H9 (cell line): ENCODE measurements around the gene SPAG7. TPM values are rescaled to one million over a fixed set of nuclear protein-coding genes. Genes with fewer than 3 reads are reported as not detected.

Source experiments
- DNase-seq: peaks from one replicate; pipeline ENCODE4 v3.0.0-alpha.2; 2017
- H2AFZ ChIP-seq: one replicate; pipeline ENCODE4 v1.6.1; 2013; ENCODE audit warnings: mild to moderate bottlenecking, low read length, control low read depth, moderate library complexity
- H2AK5ac ChIP-seq: 2 replicates; pipeline ENCODE4 v1.6.1; 2013; ENCODE audit warnings: low read length, control low read depth, mixed read lengths; ENCODE audit not compliant: insufficient read length
- H2BK120ac ChIP-seq: one replicate; pipeline ENCODE4 v1.6.1; 2013; ENCODE audit warnings: low read depth, mild to moderate bottlenecking, low read length, control low read depth, inconsistent platforms; ENCODE audit not compliant: poor library complexity, severe bottlenecking
- H2BK12ac ChIP-seq: 2 replicates; pipeline ENCODE4 v1.6.1; 2013; ENCODE audit warnings: low read length, control low read depth, mixed read lengths, low read depth; ENCODE audit not compliant: insufficient read length
- H2BK15ac ChIP-seq: 2 replicates; pipeline ENCODE4 v1.6.1; 2013; ENCODE audit warnings: low read depth, low read length, control low read depth
- H2BK20ac ChIP-seq: one replicate; pipeline ENCODE4 v1.6.1; 2013; ENCODE audit warnings: low read depth, mild to moderate bottlenecking, low read length, control low read depth, inconsistent platforms; ENCODE audit not compliant: poor library complexity, severe bottlenecking
- H2BK5ac ChIP-seq: 2 replicates; pipeline ENCODE4 v1.6.1; 2013; ENCODE audit warnings: low read length, control low read depth, mixed read lengths; ENCODE audit not compliant: insufficient read length
- H3K14ac ChIP-seq: 2 replicates; pipeline ENCODE4 v1.6.1; 2013; ENCODE audit warnings: low read length, control low read depth; ENCODE audit not compliant: insufficient read depth
- H3K18ac ChIP-seq: 2 replicates; pipeline ENCODE4 v1.6.1; 2013; ENCODE audit warnings: low read depth, mild to moderate bottlenecking, mixed read lengths, low read length, control low read depth; ENCODE audit not compliant: insufficient read length
- H3K23ac ChIP-seq: 2 replicates; pipeline ENCODE4 v1.6.1; 2013; ENCODE audit warnings: low read length, control low read depth, mixed read lengths, low read depth; ENCODE audit not compliant: insufficient read length
- H3K23me2 ChIP-seq: 2 replicates; pipeline ENCODE4 v1.6.1; 2013; ENCODE audit warnings: low read depth, mild to moderate bottlenecking, mixed read lengths, low read length, control low read depth; ENCODE audit not compliant: insufficient read length, poor library complexity, severe bottlenecking
- H3K27ac ChIP-seq: 2 replicates; pipeline ENCODE4 v1.5.1; 2013; ENCODE audit warnings: low read length, control low read depth, mixed read lengths, low read depth; ENCODE audit not compliant: insufficient read length
- H3K27me3 ChIP-seq: 2 replicates; pipeline ENCODE4 v1.6.1; 2013; ENCODE audit warnings: low read length, control low read depth, inconsistent platforms; ENCODE audit not compliant: insufficient read depth
- H3K4ac ChIP-seq: 2 replicates; pipeline ENCODE4 v1.6.1; 2013; ENCODE audit warnings: low read depth, mild to moderate bottlenecking, control low read depth, inconsistent platforms, low read length, moderate library complexity
- H3K4me1 ChIP-seq: 2 replicates; pipeline ENCODE4 v1.6.1; 2013; ENCODE audit warnings: low read length, control low read depth, inconsistent platforms; ENCODE audit not compliant: insufficient read depth
- H3K4me2 ChIP-seq: 2 replicates; pipeline ENCODE4 v1.6.1; 2013; ENCODE audit warnings: low read length, control low read depth, mixed read lengths; ENCODE audit not compliant: insufficient read length, insufficient read depth
- H3K56ac ChIP-seq: 2 replicates; pipeline ENCODE4 v1.6.1; 2013; ENCODE audit warnings: low read depth, mild to moderate bottlenecking, mixed read lengths, low read length, control low read depth; ENCODE audit not compliant: insufficient read length
- H3K79me1 ChIP-seq: 2 replicates; pipeline ENCODE4 v1.6.1; 2013; ENCODE audit warnings: low read depth, mild to moderate bottlenecking, moderate library complexity, low read length, control low read depth, inconsistent platforms; ENCODE audit not compliant: insufficient read depth, poor library complexity, severe bottlenecking
- H3K79me2 ChIP-seq: 2 replicates; pipeline ENCODE4 v1.6.1; 2013; ENCODE audit warnings: low read length, control low read depth, inconsistent platforms; ENCODE audit not compliant: insufficient read depth
- H3K9ac ChIP-seq: 2 replicates; pipeline ENCODE4 v1.6.1; 2013; ENCODE audit warnings: low read length, control low read depth, mixed read lengths; ENCODE audit not compliant: insufficient read length; ENCODE audit errors: extremely low read depth
- H3K9me3 ChIP-seq: one replicate; pipeline ENCODE4 v1.6.1; 2013; ENCODE audit warnings: low read depth, low read length, inconsistent platforms; ENCODE audit not compliant: control insufficient read depth
- H3T11ph ChIP-seq: one replicate; pipeline ENCODE4 v1.6.1; 2013; ENCODE audit warnings: mild to moderate bottlenecking, low read length, control low read depth, inconsistent platforms
- H4K20me1 ChIP-seq: one replicate; pipeline ENCODE4 v1.6.1; 2013; ENCODE audit not compliant: control insufficient read depth, insufficient read length, insufficient read depth
- H4K5ac ChIP-seq: 2 replicates; pipeline ENCODE4 v1.6.1; 2013; ENCODE audit warnings: low read depth, mild to moderate bottlenecking, mixed read lengths, low read length, control low read depth; ENCODE audit not compliant: insufficient read length
- H4K8ac ChIP-seq: replicated peaks from 2 replicates; pipeline ENCODE4 v1.6.1; 2013; ENCODE audit warnings: low read length, control low read depth, mixed read lengths, low read depth; ENCODE audit not compliant: insufficient read length
- H4K91ac ChIP-seq: 2 replicates; pipeline ENCODE4 v1.6.1; 2013; ENCODE audit warnings: low read depth, mild to moderate bottlenecking, moderate library complexity, mixed read lengths, low read length, control low read depth; ENCODE audit not compliant: insufficient read length
- H3K27ac Mint-ChIP-seq, 3 experiments: 2 replicates in 2 of 3; 3 replicates in 1 of 3; pipeline ENCODE4 v1.8.0; 2020 to 2021; ENCODE audit warnings: mixed read lengths in 3 of 3, mild to moderate bottlenecking in 1 of 3, moderate library complexity in 1 of 3
- H3K27me3 Mint-ChIP-seq: 2 replicates; pipeline ENCODE4 v1.8.0; 2021; ENCODE audit warnings: low read depth, mild to moderate bottlenecking, moderate library complexity, mixed read lengths
- H3K36me3 Mint-ChIP-seq, 3 experiments: 2 replicates in 2 of 3; 3 replicates in 1 of 3; pipeline ENCODE4 v1.8.0; 2020 to 2021; ENCODE audit warnings: low read depth in 3 of 3, mixed read lengths in 3 of 3; ENCODE audit not compliant: insufficient read depth in 1 of 3
- H3K4me1 Mint-ChIP-seq, 2 experiments: 2 replicates each; pipeline ENCODE4 v1.8.0; 2020; ENCODE audit warnings: mixed read lengths in 2 of 2
- H3K4me3 Mint-ChIP-seq, 2 experiments: 2 replicates in 1 of 2; 3 replicates in 1 of 2; pipeline ENCODE4 v1.8.0; 2020 to 2021; ENCODE audit warnings: mild to moderate bottlenecking in 2 of 2, mixed read lengths in 2 of 2, moderate library complexity in 1 of 2
- H3K9me3 Mint-ChIP-seq, 2 experiments: 2 replicates in 1 of 2; 3 replicates in 1 of 2; pipeline ENCODE4 v1.8.0; 2020; ENCODE audit warnings: mild to moderate bottlenecking in 2 of 2, mixed read lengths in 2 of 2, moderate library complexity in 1 of 2
- CTCF ChIP-seq: fragments of 200-600 bp; sonication (generic); conservative IDR thresholded peaks from 3 replicates; pipeline ENCODE4 v1.8.0; 2021; ENCODE audit warnings: antibody characterized with exemption, mild to moderate bottlenecking
- WGBS: extraction: QIAGEN DNeasy Blood & Tissue Kit; methylation state at CpG from one replicate; pipeline ENCODE4 v1.1.7; 2013; ENCODE audit warnings: missing lambda C conversion rate, low lambda C conversion rate, mixed read lengths; ENCODE audit not compliant: insufficient read length; ENCODE audit errors: extremely low coverage; 5-methylcytosine and 5-hydroxymethylcytosine counted together
- total RNA-seq: library from RNA; stranded (reverse); gene quantifications from 2 replicates; pipeline ENCODE4 v1.2.1, GENCODE V29; 2021

The SPAG7 gene
- total RNA-seq, 1 experiment from 2014 or later, result 102 TPM

GRCh38 chr17:4953451-4953961, 14.1 kb downstream of the SPAG7 start:
- Histone ChIP-seq H3T11ph (no peak overlapping the region), H3K23ac (no peak overlapping the region), H3K27me3 (no peaks in the 10 kb centered on the region), H4K5ac (no peak overlapping the region), H3K4ac (no peak overlapping the region), H3K56ac (no peak overlapping the region), H2AK5ac (no peak overlapping the region), H2BK120ac (no peak overlapping the region), H2BK20ac (no peak overlapping the region), H4K91ac (no peak overlapping the region), H2AFZ (no peak overlapping the region), H3K27ac (no peak overlapping the region), H4K20me1 (no peaks in the 10 kb centered on the region), H3K79me1 (no peaks in the 10 kb centered on the region), H3K18ac (no peak overlapping the region), H2BK12ac (no peak overlapping the region), H3K23me2 (peaks cover 19% of the 10 kb centered on the region), H2BK15ac (no peak overlapping the region), H2BK5ac (no peak overlapping the region), H3K9ac (no peak overlapping the region), H3K4me2 (no peak overlapping the region), H4K8ac (no peak overlapping the region), H3K79me2 (no peaks in the 10 kb centered on the region), H3K4me1 (peaks cover 4% of the 10 kb centered on the region; the same call in 1 of the 2 replicates), H3K14ac (no peak overlapping the region), H3K9me3 (no peaks in the 10 kb centered on the region)
- Mint-ChIP-seq H3K36me3 (peaks cover 0 to 6% (median 5%) of the 10 kb centered on the region in 3 experiments; a peak in 6 of 7 replicates), H3K27ac (peak overlapping the region in 1 of 3 experiments; percentile 4; a peak in 1 of 7 replicates), H3K4me1 (peaks cover 31 to 33% of the 10 kb centered on the region in 2 experiments), H3K27me3 (no peaks in the 10 kb centered on the region; the same call in 1 of the 2 replicates), H3K4me3 (no peak overlapping the region), H3K9me3 (peaks cover 0 to 2% of the 10 kb centered on the region in 2 experiments; a peak in 1 of 5 replicates)
- no peak for DNase-seq
- no peak for TF ChIP-seq CTCF
- no CpG with 5 or more reads among the region's 14 CpGs for WGBS
